ENCODE data around the gene ABHD4. TPM values are rescaled to one million over a fixed set of nuclear protein-coding genes. Genes with fewer than 3 reads are reported as not detected.
A peak's percentile ranks its signal among the peaks of the same experiment; 100 is the strongest.
"Not testable (repeated sequence)": the region's sequence is repeated elsewhere in the genome, so short reads cannot be mapped to it uniquely, and the experiment has no call there.

The ABHD4 gene
- total RNA-seq, 1 donor from 2014 or later = 9.7 TPM

DNA sequence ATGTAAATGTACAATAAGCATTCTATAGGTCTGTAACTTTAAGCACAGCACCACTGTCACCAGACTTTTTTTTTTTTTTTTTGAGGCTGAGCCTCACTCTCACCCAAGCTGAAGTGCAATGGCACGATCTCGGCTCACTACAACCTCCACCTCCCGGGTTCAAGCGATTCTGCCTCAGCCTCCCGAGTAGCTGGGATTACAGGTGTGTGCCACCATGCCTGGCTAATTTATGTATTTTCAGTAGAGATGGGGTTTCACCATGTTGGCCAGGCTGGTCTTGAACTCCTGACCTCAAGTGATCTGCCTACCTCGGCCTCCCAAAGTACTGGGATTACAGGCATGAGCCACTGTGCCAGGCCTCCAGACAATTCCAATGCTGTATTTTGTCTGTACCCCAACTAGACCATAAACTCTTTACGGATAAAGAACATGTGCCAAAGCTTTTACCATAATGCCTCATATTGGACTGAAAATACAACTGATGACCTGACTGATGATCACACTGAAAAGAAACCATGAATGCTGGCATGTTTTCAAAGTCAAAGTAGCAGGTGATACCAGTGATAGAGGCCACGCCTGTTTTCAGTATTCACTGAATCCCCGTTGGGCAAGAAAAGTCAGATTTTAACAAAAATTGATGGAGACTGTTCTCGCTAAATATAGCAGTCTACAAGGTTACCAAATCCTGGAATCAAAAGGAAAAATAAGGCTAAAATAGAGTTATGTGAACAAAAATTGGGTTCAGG lies 10.2 kb upstream of the ABHD4 start:
- Mint-ChIP-seq H3K4me3 (peak overlapping the region; percentile 87), H3K36me3 (ENCODE audit: low read depth) (peaks cover 40% of the 10 kb centered on the region), H3K27ac (peak overlapping the region; percentile 99), H3K4me1 (peaks cover 62% of the 10 kb centered on the region)
- not testable (repeated sequence) for H3K9me3 Mint-ChIP-seq, H3K27me3 Mint-ChIP-seq
- intact Hi-C loops (cut with micrococcal nuclease) = loop anchor here (2.0 to 5.0 kb wide), 4 partner anchors 149 to 419 kb away; partner anchors contain the start of gene RBM23
- DNase-seq = peak; percentile 74

GRCh38 chr14:22588526-22589095 lies 9.5 kb upstream of the ABHD4 start:
- no peaks in the 10 kb centered on the region for H3K9me3 Mint-ChIP-seq
- H3K27ac Mint-ChIP-seq = peak overlapping the region; percentile 99
- DNase-seq = no peak
- peaks cover 54% of the 10 kb centered on the region for H3K4me1 Mint-ChIP-seq
- intact Hi-C loops (cut with micrococcal nuclease) = loop anchor here (1.0 to 5.0 kb wide), 10 partner anchors 10 to 418 kb away; partner anchors contain the start of genes ABHD4, LRP10, PRMT5 and RBM23
- peaks cover 7% of the 10 kb centered on the region for H3K27me3 Mint-ChIP-seq
- peak overlapping the region; percentile 87 for H3K4me3 Mint-ChIP-seq
- peaks cover 33% of the 10 kb centered on the region for H3K36me3 Mint-ChIP-seq (ENCODE audit: low read depth)

DNA sequence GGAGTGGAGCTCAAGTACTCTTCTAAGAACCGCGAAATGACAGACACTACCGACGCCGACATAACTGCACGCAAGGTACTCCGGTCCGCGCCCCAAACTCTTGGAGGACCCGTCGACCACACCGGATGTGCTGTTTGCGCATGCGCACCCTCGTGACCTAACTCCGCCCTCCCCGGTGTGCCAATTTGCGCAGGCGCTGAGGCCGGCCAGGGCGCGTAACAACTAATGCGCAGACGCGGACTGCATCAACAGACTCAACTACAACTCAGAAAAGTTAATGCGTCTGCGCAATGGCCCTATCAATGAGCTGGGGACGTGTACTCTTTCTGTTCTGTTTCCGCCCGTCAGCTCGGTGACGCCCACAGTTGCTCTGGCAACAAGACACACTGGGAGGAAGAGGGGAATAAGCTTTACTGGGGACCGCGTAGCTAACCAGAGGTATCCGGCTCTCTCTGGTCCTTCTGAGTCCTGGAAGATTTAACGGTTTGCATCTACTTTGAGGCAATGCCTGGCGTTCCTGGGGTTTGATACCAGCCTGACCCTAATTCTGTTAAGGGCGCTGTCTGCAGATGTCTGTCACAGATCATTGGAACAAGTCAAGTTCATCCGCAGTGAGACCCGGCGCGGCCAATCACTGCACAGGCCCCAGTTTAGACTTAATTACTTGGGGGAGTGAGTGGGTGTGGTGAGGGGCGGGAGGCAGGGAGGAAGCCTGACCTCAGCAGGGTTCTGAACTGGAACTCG lies 8.8 kb upstream of the ABHD4 start, which contains the start of gene DAD1:
DAD1 (minus strand) TSS at position 129 of the 744 bp plus-strand sequence; CDS start at position 62, 67 bp downstream.
- Mint-ChIP-seq H3K36me3 (ENCODE audit: low read depth) (peaks cover 29% of the 10 kb centered on the region), H3K27me3 (peaks cover 10% of the 10 kb centered on the region), H3K4me1 (peaks cover 49% of the 10 kb centered on the region), H3K9me3 (no peaks in the 10 kb centered on the region), H3K4me3 (peak within 1 kb of the TSS; percentile 87), H3K27ac (peak within 1 kb of the TSS; percentile 99)
- peak; percentile 100 for DNase-seq
- intact Hi-C loops (cut with micrococcal nuclease) = loop anchor here (1.0 to 5.0 kb wide), 10 partner anchors 9 to 418 kb away; partner anchors contain the start of genes ABHD4, LRP10, PRMT5 and RBM23

- Mint-ChIP-seq H3K9me3 (no peaks in the 10 kb centered on the region), H3K27ac (no peak overlapping the region), H3K4me1 (peaks cover 25% of the 10 kb centered on the region), H3K36me3 (ENCODE audit: low read depth) (peaks cover 7% of the 10 kb centered on the region), H3K4me3 (no peak overlapping the region), H3K27me3 (peaks cover 13% of the 10 kb centered on the region)
- no peak for DNase-seq
- intact Hi-C loops (cut with micrococcal nuclease) = no loop called here
Measured at GRCh38 chr14:22593189-22593588, 4.9 kb upstream of the ABHD4 start.

DNA sequence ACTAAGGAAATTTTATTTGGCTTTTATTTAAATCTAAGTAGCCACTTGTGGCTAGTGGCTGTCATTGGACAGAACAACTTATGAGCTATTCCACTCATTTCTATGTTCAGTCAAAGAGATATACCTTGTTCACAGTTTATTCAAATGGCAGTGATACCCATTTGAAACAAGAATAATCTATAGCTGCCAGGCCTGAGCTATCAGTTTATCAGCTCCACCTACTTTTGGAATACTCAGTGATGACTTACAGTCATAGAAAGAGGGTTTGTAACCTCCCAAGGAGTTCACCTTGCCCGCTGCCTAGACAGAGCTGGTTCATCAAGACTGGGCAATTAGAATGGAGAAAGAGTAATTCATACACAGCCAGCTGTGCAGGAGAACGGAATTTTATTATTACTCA lies 4.5 kb upstream of the ABHD4 start:
- peaks cover 7% of the 10 kb centered on the region for H3K36me3 Mint-ChIP-seq (ENCODE audit: low read depth)
- DNase-seq = no peak
- H3K27ac Mint-ChIP-seq = no peak overlapping the region
- H3K4me3 Mint-ChIP-seq = no peak overlapping the region
- peaks cover 13% of the 10 kb centered on the region for H3K27me3 Mint-ChIP-seq
- no peaks in the 10 kb centered on the region for H3K9me3 Mint-ChIP-seq
- intact Hi-C loops (cut with micrococcal nuclease) = no loop called here
- peaks cover 27% of the 10 kb centered on the region for H3K4me1 Mint-ChIP-seq

- Mint-ChIP-seq H3K4me3 (no peak overlapping the region), H3K4me1 (peaks cover 30% of the 10 kb centered on the region)
- no peak for DNase-seq
Measured at GRCh38 chr14:22594156-22594716, 3.9 kb upstream of the ABHD4 start.

DNA sequence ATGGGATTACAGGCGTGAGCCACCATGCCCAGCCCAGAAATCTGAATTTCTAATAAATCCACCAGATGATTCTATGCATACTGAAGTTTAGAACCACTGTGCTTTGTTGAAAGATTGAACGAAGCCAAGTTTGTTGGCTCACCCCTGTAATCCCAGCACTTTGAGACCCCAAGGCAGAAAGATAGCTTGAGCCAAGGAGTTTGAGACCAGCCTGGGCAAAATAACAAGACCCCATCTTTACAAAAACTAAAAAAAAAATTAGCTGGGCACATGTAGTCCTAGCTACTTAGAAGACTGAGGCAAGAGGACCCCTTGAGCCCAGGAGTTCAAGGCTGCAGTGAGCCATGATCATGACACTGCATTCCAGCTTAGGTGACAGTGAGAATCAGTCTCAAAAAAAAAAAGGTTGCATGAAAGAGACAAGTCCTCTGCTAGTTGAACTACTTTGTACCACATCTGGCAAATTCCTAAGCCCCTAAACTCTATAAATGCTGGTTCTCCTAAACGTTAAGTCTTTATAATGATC lies 1.7 kb upstream of the ABHD4 start:
- Mint-ChIP-seq H3K27ac (no peak overlapping the region), H3K4me1 (peaks cover 35% of the 10 kb centered on the region)

More at GRCh38 chr14:22594156-22594716, 3.9 kb upstream of the ABHD4 start:
- H3K9me3 Mint-ChIP-seq = no peaks in the 10 kb centered on the region
- peaks cover 10% of the 10 kb centered on the region for H3K27me3 Mint-ChIP-seq
- intact Hi-C loops (cut with micrococcal nuclease) = no loop called here
- H3K36me3 Mint-ChIP-seq (ENCODE audit: low read depth) = peaks cover 1% of the 10 kb centered on the region
- no peak overlapping the region for H3K27ac Mint-ChIP-seq

DNA sequence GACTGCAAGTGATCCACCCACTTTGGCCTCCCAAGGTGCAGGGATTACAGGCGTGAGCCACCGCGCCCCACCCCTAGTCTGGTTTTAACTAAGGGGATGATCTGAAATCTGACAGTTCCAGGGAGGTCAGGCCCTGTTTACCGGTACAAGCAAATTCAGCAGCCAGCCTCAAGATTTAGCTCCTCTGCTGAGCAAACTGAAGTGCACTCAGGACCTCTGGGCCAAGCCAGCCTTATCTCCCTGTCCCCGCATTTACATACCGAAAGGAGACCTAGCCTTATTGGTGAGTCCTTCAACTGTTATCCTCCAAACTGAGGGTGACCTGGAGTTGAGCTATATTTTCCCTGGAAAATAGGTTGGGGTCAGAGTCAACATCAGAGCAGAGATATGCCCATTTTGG lies 835 bp upstream of the ABHD4 start:
- Mint-ChIP-seq H3K27me3 (peaks cover 9% of the 10 kb centered on the region), H3K4me1 (peaks cover 39% of the 10 kb centered on the region), H3K9me3 (no peaks in the 10 kb centered on the region), H3K4me3 (peak overlapping the region; percentile 94), H3K36me3 (ENCODE audit: low read depth) (peaks cover 17% of the 10 kb centered on the region), H3K27ac (peak overlapping the region; percentile 35)
- no peak for DNase-seq
- intact Hi-C loops (cut with micrococcal nuclease) = no loop called here

More for the DNA sequence above, 1.7 kb upstream of the ABHD4 start:
- Mint-ChIP-seq H3K4me3 (no peak overlapping the region), H3K36me3 (ENCODE audit: low read depth) (peaks cover 10% of the 10 kb centered on the region), H3K27me3 (peaks cover 9% of the 10 kb centered on the region), H3K9me3 (no peaks in the 10 kb centered on the region)
- intact Hi-C loops (cut with micrococcal nuclease) = no loop called here
- DNase-seq = no peak

DNA sequence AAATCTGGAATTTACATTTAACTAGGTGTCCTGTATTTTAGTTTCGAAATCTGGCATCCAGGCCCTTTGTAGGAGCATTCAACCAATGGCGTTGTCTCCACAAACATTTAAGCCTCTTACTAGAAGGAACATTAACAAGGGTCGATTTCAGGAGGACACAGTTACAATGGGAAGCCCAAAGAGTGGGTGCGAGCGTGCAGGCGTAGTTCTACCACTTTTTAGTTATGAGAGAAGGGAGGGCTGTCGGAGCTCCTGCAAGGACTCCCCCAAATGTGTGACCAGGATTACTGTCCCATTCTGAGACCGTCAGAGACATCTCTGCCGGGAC lies 365 bp upstream of the ABHD4 start:
- H3K36me3 Mint-ChIP-seq (ENCODE audit: low read depth) = peaks cover 22% of the 10 kb centered on the region
- peaks cover 9% of the 10 kb centered on the region for H3K27me3 Mint-ChIP-seq
- DNase-seq = no peak
- peak overlapping the region; percentile 94 for H3K4me3 Mint-ChIP-seq
- peaks cover 39% of the 10 kb centered on the region for H3K4me1 Mint-ChIP-seq
- intact Hi-C loops (cut with micrococcal nuclease) = loop anchor here (1.0 kb wide), 2 partner anchors 8 to 169 kb away; partner anchors contain the start of genes DAD1 and OXA1L
- peak overlapping the region; percentile 75 for H3K27ac Mint-ChIP-seq
- no peaks in the 10 kb centered on the region for H3K9me3 Mint-ChIP-seq

- H3K4me3 Mint-ChIP-seq = peak overlapping the region; percentile 94
- peaks cover 39% of the 10 kb centered on the region for H3K4me1 Mint-ChIP-seq
- peak overlapping the region; percentile 89 for H3K27ac Mint-ChIP-seq
- peaks cover 3% of the 10 kb centered on the region for H3K27me3 Mint-ChIP-seq
- peaks cover 30% of the 10 kb centered on the region for H3K36me3 Mint-ChIP-seq (ENCODE audit: low read depth)
- H3K9me3 Mint-ChIP-seq = no peaks in the 10 kb centered on the region
- peak; percentile 80 for DNase-seq
- intact Hi-C loops (cut with micrococcal nuclease) = loop anchor here (1.0 kb wide), 2 partner anchors 10 to 167 kb away; partner anchors contain the start of genes DAD1 and OXA1L
Measured at GRCh38 chr14:22598896-22599244, 770 bp downstream of the ABHD4 start.

- intact Hi-C loops (cut with micrococcal nuclease) = no loop called here
- DNase-seq = no peak
- peaks cover 33% of the 10 kb centered on the region for H3K36me3 Mint-ChIP-seq (ENCODE audit: low read depth)
- peak overlapping the region; percentile 94 for H3K4me3 Mint-ChIP-seq
- peak overlapping the region; percentile 89 for H3K27ac Mint-ChIP-seq
- no peaks in the 10 kb centered on the region for H3K9me3 Mint-ChIP-seq
- peaks cover 39% of the 10 kb centered on the region for H3K4me1 Mint-ChIP-seq
- peaks cover 3% of the 10 kb centered on the region for H3K27me3 Mint-ChIP-seq
Measured at GRCh38 chr14:22599349-22599748, 1.2 kb downstream of the ABHD4 start.

GRCh38 chr14:22600027-22600426 lies 1.9 kb downstream of the ABHD4 start:
- Mint-ChIP-seq H3K9me3 (no peaks in the 10 kb centered on the region), H3K4me1 (peaks cover 39% of the 10 kb centered on the region), H3K4me3 (peak overlapping the region; percentile 6), H3K27me3 (peaks cover 2% of the 10 kb centered on the region), H3K27ac (no peak overlapping the region), H3K36me3 (ENCODE audit: low read depth) (peaks cover 40% of the 10 kb centered on the region)
- no peak for DNase-seq
- intact Hi-C loops (cut with micrococcal nuclease) = no loop called here

- H3K36me3 Mint-ChIP-seq (ENCODE audit: low read depth) = peaks cover 54% of the 10 kb centered on the region
- DNase-seq = no peak
- H3K4me1 Mint-ChIP-seq = peaks cover 38% of the 10 kb centered on the region
- H3K27ac Mint-ChIP-seq = no peak overlapping the region
- intact Hi-C loops (cut with micrococcal nuclease) = no loop called here
- no peaks in the 10 kb centered on the region for H3K27me3 Mint-ChIP-seq
- H3K4me3 Mint-ChIP-seq = no peak overlapping the region
- no peaks in the 10 kb centered on the region for H3K9me3 Mint-ChIP-seq
Measured at GRCh38 chr14:22601456-22601855, 3.4 kb downstream of the ABHD4 start.
